SK-N-SH (cell line): ENCODE results near the gene ITGA2. TPM values are rescaled to one million over a fixed set of nuclear protein-coding genes. Genes with fewer than 3 reads are reported as not detected.

Experiments
- CTCF ChIA-PET: fragments of 300-600, 350-600 bp; formaldehyde crosslinking; extraction: SDS; loops from one replicate; lab custom pipeline; 2021; lab: Yijun Ruan, JAX
- POLR2A ChIA-PET: fragments of 350-600 bp; sonication (Branson Sonifier 250); formaldehyde crosslinking; extraction: SDS; loops from one replicate; lab custom pipeline; 2020; ENCODE audit warnings: antibody characterized with exemption, inconsistent platforms; lab: Yijun Ruan, JAX
- DNase-seq: peaks from one replicate; pipeline ENCODE4 v3.0.0; 2012
- H2AFZ ChIP-seq: fragments of 200-600 bp; sonication (generic); 2 replicates; pipeline ENCODE4 v1.8.1; 2016; ENCODE audit warnings: antibody characterized with exemption, mild to moderate bottlenecking, low read depth
- H3F3A ChIP-seq: fragments of 200-600 bp; sonication (generic); replicated peaks from 2 replicates; pipeline ENCODE3; 2016; ENCODE audit warnings: antibody characterized with exemption, mild to moderate bottlenecking; ENCODE audit not compliant: insufficient read depth
- H3K27ac ChIP-seq, 2 experiments: fragments of 200-500 bp in 1 of 2; fragments of 200-600 bp in 1 of 2; sonication (Bioruptor generic) in 1 of 2; sonication (generic), shearing (Covaris generic) in 1 of 2; 2 replicates each; pipeline versions ENCODE4 v1.5.1 to v1.6.1; 2014 to 2016; ENCODE audit warnings: low read depth in 2 of 2, inconsistent platforms in 1 of 2, low read length in 1 of 2, mild to moderate bottlenecking in 1 of 2, mixed read lengths in 1 of 2
- H3K27me3 ChIP-seq: fragments of 200-600 bp; sonication (generic), shearing (Covaris generic); 2 replicates; pipeline ENCODE4 v1.6.1; 2016; ENCODE audit warnings: mixed run types; ENCODE audit not compliant: insufficient read depth
- H3K36me3 ChIP-seq, 2 experiments: fragments of 200-500 bp in 1 of 2; fragments of 200-600 bp in 1 of 2; sonication (Bioruptor generic) in 1 of 2; sonication (generic) in 1 of 2; replicated peaks in 1 of 2; 2 replicates each; pipeline versions ENCODE3 to v1.5.1; 2014 to 2016; ENCODE audit warnings: low read length in 1 of 2, mild to moderate bottlenecking in 1 of 2; ENCODE audit not compliant: insufficient read depth in 2 of 2, control insufficient read depth in 1 of 2
- H3K4me1 ChIP-seq, 2 experiments: fragments of 200-500 bp in 1 of 2; fragments of 200-600 bp in 1 of 2; sonication (Bioruptor generic) in 1 of 2; sonication (generic), shearing (Covaris generic) in 1 of 2; 2 replicates each; pipeline versions ENCODE4 v1.5.1 to v1.6.1; 2014 to 2016; ENCODE audit warnings: low read depth in 1 of 2, low read length in 1 of 2, mixed run types in 1 of 2; ENCODE audit not compliant: insufficient read depth in 2 of 2, control insufficient read depth in 1 of 2
- H3K4me2 ChIP-seq: fragments of 200-600 bp; sonication (generic), shearing (Covaris generic); 2 replicates; pipeline ENCODE4 v1.6.1; 2017; ENCODE audit warnings: mixed run types
- H3K4me3 ChIP-seq, 2 experiments: fragments of 200-500 bp in 1 of 2; fragments of 200-600 bp in 1 of 2; sonication (Bioruptor generic) in 1 of 2; sonication (generic), shearing (Covaris generic) in 1 of 2; 2 replicates each; pipeline versions ENCODE4 v1.5.1 to v1.8.1; 2014 to 2016; ENCODE audit warnings: low read depth in 2 of 2, inconsistent platforms in 1 of 2, low read length in 1 of 2, mild to moderate bottlenecking in 1 of 2, mixed read lengths in 1 of 2, moderate library complexity in 1 of 2
- H3K79me2 ChIP-seq: fragments of 200-600 bp; sonication (generic); 2 replicates; pipeline ENCODE4 v1.8.1; 2017; ENCODE audit warnings: mild to moderate bottlenecking; ENCODE audit not compliant: insufficient read depth
- H3K9ac ChIP-seq: fragments of 200-600 bp; sonication (generic); 2 replicates; pipeline ENCODE4 v1.6.1; 2017; ENCODE audit warnings: mixed run types
- H3K9me2 ChIP-seq: fragments of 200-600 bp; sonication (generic); 2 replicates; pipeline ENCODE4 v1.6.1; 2017; ENCODE audit warnings: mixed run types
- H3K9me3 ChIP-seq: fragments of 200-600 bp; sonication (generic); 2 replicates; pipeline ENCODE4 v1.6.1; 2017; ENCODE audit warnings: mixed run types, mild to moderate bottlenecking, moderate library complexity
- H4K20me1 ChIP-seq: fragments of 200-600 bp; sonication (generic); 2 replicates; pipeline ENCODE4 v1.6.1; 2017; ENCODE audit warnings: mild to moderate bottlenecking, mixed run types; ENCODE audit not compliant: insufficient read depth
- CHD2 ChIP-seq: fragments of 150-350 bp; IDR thresholded peaks from 2 replicates; pipeline ENCODE4 v1.6.1; 2018; ENCODE audit warnings: low read length; ENCODE audit not compliant: partially characterized antibody
- ELF1 ChIP-seq: IDR thresholded peaks from 2 replicates; pipeline ENCODE4 v1.4.0; 2012
- EP300 ChIP-seq, 2 experiments: IDR thresholded peaks; 2 replicates each; pipeline versions ENCODE4 v1.4.0 to v1.6.1; 2012; ENCODE audit warnings: borderline replicate concordance in 1 of 2, low read depth in 1 of 2, low read length in 1 of 2
- FOXM1 ChIP-seq: IDR thresholded peaks from 2 replicates; pipeline ENCODE4 v1.4.0; 2012; ENCODE audit warnings: low read depth, mild to moderate bottlenecking
- JUND ChIP-seq: IDR thresholded peaks from 2 replicates; pipeline ENCODE4 v1.4.0; 2012
- MEF2A ChIP-seq: IDR thresholded peaks from 2 replicates; pipeline ENCODE4 v1.4.0; 2012; ENCODE audit warnings: low read depth, borderline replicate concordance
- MXI1 ChIP-seq: IDR thresholded peaks from 2 replicates; pipeline ENCODE4 v1.6.1; 2012; ENCODE audit warnings: mild to moderate bottlenecking, low read depth, low read length, improper control_type of control experiment
- NFIC ChIP-seq: IDR thresholded peaks from 2 replicates; pipeline ENCODE4 v1.4.0; 2012; ENCODE audit warnings: borderline replicate concordance
- NRF1 ChIP-seq: IDR thresholded peaks from 2 replicates; pipeline ENCODE4 v1.6.1; 2012; ENCODE audit warnings: low read depth, mild to moderate bottlenecking, low read length
- POLR2AphosphoS5 ChIP-seq: IDR thresholded peaks from 2 replicates; pipeline ENCODE4 v1.6.1; 2012; ENCODE audit warnings: low read depth, low read length
- RCOR1 ChIP-seq: fragments of 150-350 bp; IDR thresholded peaks from 2 replicates; pipeline ENCODE4 v1.6.1; 2017; ENCODE audit warnings: antibody characterized with exemption, low read length
- RXRA ChIP-seq: IDR thresholded peaks from 2 replicates; pipeline ENCODE4 v1.4.0; 2012; ENCODE audit warnings: low read depth, mild to moderate bottlenecking, borderline replicate concordance
- TEAD4 ChIP-seq: IDR thresholded peaks from 2 replicates; pipeline ENCODE4 v1.4.0; 2012; ENCODE audit warnings: mild to moderate bottlenecking, borderline replicate concordance; ENCODE audit not compliant: insufficient read depth
- YY1 ChIP-seq: IDR thresholded peaks from 2 replicates; pipeline ENCODE4 v1.4.0; 2012; ENCODE audit warnings: low read depth, mild to moderate bottlenecking
- WGBS: methylation state at CpG from one replicate; pipeline ENCODE4 v1.1.6; 2017; ENCODE audit warnings: low lambda C conversion rate; 5-methylcytosine and 5-hydroxymethylcytosine counted together
- polyA plus RNA-seq, 3 experiments: library from polyadenylated mRNA; depleted of rRNA; stranded (reverse); fragments of >200 nt; gene quantifications; 2 replicates each; pipeline ENCODE4 v1.2.3, GENCODE V29; 2012
- TF ChIP-seq, protein P1 (sequence below): IDR thresholded peaks from 2 replicates; pipeline ENCODE4 v1.4.0; 2012; ENCODE audit warnings: low read depth, borderline replicate concordance
- TF ChIP-seq, protein P2 (sequence below): IDR thresholded peaks from 2 replicates; pipeline ENCODE4; 2012
- TF ChIP-seq, protein P3 (sequence below): fragments of 200-600 bp; sonication (generic); IDR thresholded peaks from 2 replicates; pipeline ENCODE4 v1.6.1; 2017; ENCODE audit warnings: antibody characterized with exemption, mild to moderate bottlenecking, moderate library complexity
- TF ChIP-seq, protein P4 (sequence below): IDR thresholded peaks from 2 replicates; pipeline ENCODE4 v1.6.1; 2012; ENCODE audit warnings: mild to moderate bottlenecking, low read depth, low read length, moderate library complexity
- TF ChIP-seq, protein P5 (sequence below): IDR thresholded peaks from 2 replicates; pipeline ENCODE4 v1.4.0; 2012; ENCODE audit warnings: low read depth
- TF ChIP-seq, protein P6 (sequence below): fragments of 150-350 bp; IDR thresholded peaks from 2 replicates; pipeline ENCODE4 v1.6.1; 2016; ENCODE audit warnings: mild to moderate bottlenecking, low read depth, low read length

ITGA2 gene
- polyA plus RNA-seq, 1 of the 3 experiments (the other 2 are of a cell fraction): 38.2 TPM

DNA sequence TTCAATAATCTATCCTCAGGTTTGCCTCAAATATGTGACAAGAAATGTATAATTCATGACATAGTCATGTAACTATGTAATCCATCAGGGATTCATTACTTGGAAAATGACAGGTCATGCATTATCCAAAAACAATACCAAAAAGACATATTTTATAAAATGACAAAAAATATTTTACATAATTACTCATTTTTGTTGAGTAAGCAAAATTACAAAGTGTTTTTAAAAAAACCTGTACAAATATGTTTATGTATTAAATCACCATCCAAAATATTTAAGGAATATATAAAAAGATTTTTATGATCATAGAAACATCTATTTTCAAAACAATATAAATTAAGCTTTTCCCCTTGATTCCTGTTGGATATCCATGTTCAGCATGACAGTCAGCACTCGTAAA lies 36.7 kb upstream of the ITGA2 start:
- H3K9me2 ChIP-seq: no peaks in the 10 kb centered on the region
- H3K9me3 ChIP-seq: no peaks in the 10 kb centered on the region
- H3K27me3 ChIP-seq: no peaks in the 10 kb centered on the region
- no peak overlapping the region for H3K4me3 ChIP-seq
- no peaks in the 10 kb centered on the region for H4K20me1 ChIP-seq
- H2AFZ ChIP-seq: no peak overlapping the region
- no peak overlapping the region for H3K27ac ChIP-seq
- TF ChIP-seq NFIC: no peak
- WGBS: 94% methylated on average over 1 of the region's 1 CpG
- H3K9ac ChIP-seq: no peak overlapping the region
- CTCF ChIA-PET: interaction anchor here (1.3 to 1.8 kb wide), 2 partner anchors 9 to 145 kb away, joined by 3 to 4 read pairs; no protein-coding TSS in a partner anchor
- H3K4me2 ChIP-seq: no peak overlapping the region
- H3K4me1 ChIP-seq: peaks cover 2 to 20% of the 10 kb centered on the region in 2 experiments
- H3F3A ChIP-seq: peaks cover 24% of the 10 kb centered on the region
- DNase-seq: no peak
- POLR2A ChIA-PET: no interaction called here
- H3K36me3 ChIP-seq: peaks cover 8 to 16% of the 10 kb centered on the region in 2 experiments
- no peaks in the 10 kb centered on the region for H3K79me2 ChIP-seq

DNA sequence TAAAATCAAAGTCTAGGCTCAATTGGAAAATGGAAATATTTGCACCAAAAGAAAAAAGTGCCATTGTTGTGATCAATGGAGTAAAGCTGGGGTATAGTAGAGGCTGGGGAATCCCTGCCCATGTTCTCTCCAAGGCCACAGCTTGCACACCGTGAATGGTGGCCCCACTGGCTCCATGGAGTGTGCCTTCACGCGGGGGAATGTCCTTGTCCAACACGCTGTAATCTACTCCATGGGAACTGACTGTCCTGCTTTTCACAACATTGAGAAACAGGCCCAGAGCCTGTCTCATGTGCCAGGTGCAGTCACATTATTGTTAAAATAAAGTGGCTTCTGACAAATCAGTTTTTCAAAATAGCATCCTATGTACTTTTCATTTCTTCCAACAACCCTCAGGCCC lies 33.1 kb upstream of the ITGA2 start:
- Histone ChIP-seq H3F3A (peaks cover 7% of the 10 kb centered on the region), H3K79me2 (no peaks in the 10 kb centered on the region), H3K36me3 (peaks cover 5 to 11% of the 10 kb centered on the region in 2 experiments), H3K9ac (no peak overlapping the region), H3K27ac (no peak overlapping the region), H3K4me3 (no peak overlapping the region), H2AFZ (no peak overlapping the region), H3K9me2 (no peaks in the 10 kb centered on the region), H3K9me3 (peaks cover 6% of the 10 kb centered on the region), H4K20me1 (no peaks in the 10 kb centered on the region), H3K4me1 (peaks cover 0 to 2% of the 10 kb centered on the region in 2 experiments; a peak in 2 of 4 replicates), H3K4me2 (no peak overlapping the region), H3K27me3 (no peaks in the 10 kb centered on the region)
- ChIA-PET CTCF (no interaction called here), POLR2A (no interaction called here)
- DNase-seq: no peak
- 95% methylated on average over 4 of the region's 4 CpGs for WGBS
- TF ChIP-seq FOXM1 (no peak), NFIC (no peak), POLR2AphosphoS5 (no peak), RCOR1 (no peak), MEF2A (no peak), CHD2 (no peak), EP300 (IDR thresholded peaks at IDR 0.05; ENCODE audit: borderline replicate concordance in 1 of 2, low read depth in 1 of 2, low read length in 1 of 2) (no peak), NRF1 (no peak), TEAD4 (no peak), ELF1 (no peak), MXI1 (no peak), RXRA (no peak), JUND (no peak), YY1 (no peak)
- TF ChIP-seq, protein P1, sequence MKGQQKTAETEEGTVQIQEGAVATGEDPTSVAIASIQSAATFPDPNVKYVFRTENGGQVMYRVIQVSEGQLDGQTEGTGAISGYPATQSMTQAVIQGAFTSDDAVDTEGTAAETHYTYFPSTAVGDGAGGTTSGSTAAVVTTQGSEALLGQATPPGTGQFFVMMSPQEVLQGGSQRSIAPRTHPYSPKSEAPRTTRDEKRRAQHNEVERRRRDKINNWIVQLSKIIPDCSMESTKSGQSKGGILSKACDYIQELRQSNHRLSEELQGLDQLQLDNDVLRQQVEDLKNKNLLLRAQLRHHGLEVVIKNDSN: no peak
- TF ChIP-seq, protein P2, sequence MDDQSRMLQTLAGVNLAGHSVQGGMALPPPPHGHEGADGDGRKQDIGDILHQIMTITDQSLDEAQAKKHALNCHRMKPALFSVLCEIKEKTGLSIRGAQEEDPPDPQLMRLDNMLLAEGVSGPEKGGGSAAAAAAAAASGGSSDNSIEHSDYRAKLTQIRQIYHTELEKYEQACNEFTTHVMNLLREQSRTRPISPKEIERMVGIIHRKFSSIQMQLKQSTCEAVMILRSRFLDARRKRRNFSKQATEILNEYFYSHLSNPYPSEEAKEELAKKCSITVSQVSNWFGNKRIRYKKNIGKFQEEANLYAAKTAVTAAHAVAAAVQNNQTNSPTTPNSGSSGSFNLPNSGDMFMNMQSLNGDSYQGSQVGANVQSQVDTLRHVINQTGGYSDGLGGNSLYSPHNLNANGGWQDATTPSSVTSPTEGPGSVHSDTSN: no peak
- TF ChIP-seq, protein P3, sequence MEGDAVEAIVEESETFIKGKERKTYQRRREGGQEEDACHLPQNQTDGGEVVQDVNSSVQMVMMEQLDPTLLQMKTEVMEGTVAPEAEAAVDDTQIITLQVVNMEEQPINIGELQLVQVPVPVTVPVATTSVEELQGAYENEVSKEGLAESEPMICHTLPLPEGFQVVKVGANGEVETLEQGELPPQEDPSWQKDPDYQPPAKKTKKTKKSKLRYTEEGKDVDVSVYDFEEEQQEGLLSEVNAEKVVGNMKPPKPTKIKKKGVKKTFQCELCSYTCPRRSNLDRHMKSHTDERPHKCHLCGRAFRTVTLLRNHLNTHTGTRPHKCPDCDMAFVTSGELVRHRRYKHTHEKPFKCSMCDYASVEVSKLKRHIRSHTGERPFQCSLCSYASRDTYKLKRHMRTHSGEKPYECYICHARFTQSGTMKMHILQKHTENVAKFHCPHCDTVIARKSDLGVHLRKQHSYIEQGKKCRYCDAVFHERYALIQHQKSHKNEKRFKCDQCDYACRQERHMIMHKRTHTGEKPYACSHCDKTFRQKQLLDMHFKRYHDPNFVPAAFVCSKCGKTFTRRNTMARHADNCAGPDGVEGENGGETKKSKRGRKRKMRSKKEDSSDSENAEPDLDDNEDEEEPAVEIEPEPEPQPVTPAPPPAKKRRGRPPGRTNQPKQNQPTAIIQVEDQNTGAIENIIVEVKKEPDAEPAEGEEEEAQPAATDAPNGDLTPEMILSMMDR: no peak
- TF ChIP-seq, protein P4, sequence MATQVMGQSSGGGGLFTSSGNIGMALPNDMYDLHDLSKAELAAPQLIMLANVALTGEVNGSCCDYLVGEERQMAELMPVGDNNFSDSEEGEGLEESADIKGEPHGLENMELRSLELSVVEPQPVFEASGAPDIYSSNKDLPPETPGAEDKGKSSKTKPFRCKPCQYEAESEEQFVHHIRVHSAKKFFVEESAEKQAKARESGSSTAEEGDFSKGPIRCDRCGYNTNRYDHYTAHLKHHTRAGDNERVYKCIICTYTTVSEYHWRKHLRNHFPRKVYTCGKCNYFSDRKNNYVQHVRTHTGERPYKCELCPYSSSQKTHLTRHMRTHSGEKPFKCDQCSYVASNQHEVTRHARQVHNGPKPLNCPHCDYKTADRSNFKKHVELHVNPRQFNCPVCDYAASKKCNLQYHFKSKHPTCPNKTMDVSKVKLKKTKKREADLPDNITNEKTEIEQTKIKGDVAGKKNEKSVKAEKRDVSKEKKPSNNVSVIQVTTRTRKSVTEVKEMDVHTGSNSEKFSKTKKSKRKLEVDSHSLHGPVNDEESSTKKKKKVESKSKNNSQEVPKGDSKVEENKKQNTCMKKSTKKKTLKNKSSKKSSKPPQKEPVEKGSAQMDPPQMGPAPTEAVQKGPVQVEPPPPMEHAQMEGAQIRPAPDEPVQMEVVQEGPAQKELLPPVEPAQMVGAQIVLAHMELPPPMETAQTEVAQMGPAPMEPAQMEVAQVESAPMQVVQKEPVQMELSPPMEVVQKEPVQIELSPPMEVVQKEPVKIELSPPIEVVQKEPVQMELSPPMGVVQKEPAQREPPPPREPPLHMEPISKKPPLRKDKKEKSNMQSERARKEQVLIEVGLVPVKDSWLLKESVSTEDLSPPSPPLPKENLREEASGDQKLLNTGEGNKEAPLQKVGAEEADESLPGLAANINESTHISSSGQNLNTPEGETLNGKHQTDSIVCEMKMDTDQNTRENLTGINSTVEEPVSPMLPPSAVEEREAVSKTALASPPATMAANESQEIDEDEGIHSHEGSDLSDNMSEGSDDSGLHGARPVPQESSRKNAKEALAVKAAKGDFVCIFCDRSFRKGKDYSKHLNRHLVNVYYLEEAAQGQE: no peak
- TF ChIP-seq, protein P5, sequence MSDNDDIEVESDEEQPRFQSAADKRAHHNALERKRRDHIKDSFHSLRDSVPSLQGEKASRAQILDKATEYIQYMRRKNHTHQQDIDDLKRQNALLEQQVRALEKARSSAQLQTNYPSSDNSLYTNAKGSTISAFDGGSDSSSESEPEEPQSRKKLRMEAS: no peak
- TF ChIP-seq, protein P6, sequence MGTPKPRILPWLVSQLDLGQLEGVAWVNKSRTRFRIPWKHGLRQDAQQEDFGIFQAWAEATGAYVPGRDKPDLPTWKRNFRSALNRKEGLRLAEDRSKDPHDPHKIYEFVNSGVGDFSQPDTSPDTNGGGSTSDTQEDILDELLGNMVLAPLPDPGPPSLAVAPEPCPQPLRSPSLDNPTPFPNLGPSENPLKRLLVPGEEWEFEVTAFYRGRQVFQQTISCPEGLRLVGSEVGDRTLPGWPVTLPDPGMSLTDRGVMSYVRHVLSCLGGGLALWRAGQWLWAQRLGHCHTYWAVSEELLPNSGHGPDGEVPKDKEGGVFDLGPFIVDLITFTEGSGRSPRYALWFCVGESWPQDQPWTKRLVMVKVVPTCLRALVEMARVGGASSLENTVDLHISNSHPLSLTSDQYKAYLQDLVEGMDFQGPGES: no peak
